ENCODE results near the gene MSH2. TPM values are rescaled to one million over a fixed set of nuclear protein-coding genes. Genes with fewer than 3 reads are reported as not detected.

Gene MSH2
- total RNA-seq, 1 donor from 2014 or later = 9.3 TPM

- Histone ChIP-seq H3K36me3 (no peaks in the 10 kb centered on the region), H3K9me3 (no peaks in the 10 kb centered on the region), H3K27me3 (no peaks in the 10 kb centered on the region), H3K27ac (no peak overlapping the region), H3K4me3 (no peak overlapping the region), H3K4me1 (peaks cover 12% of the 10 kb centered on the region)
- no peak for DNase-seq (ENCODE audit: extremely low spot score in 2 of 2)
- TF ChIP-seq POLR2A (IDR thresholded peaks at IDR 0.05) = no peak
- TF ChIP-seq CTCF (IDR thresholded peaks at IDR 0.05) = no peak
- no peak for TF ChIP-seq POLR2AphosphoS5 (IDR thresholded peaks at IDR 0.05; ENCODE audit: insufficient read depth in 1 of 2, low read depth in 1 of 2)
- intact Hi-C loops (cut with DNase I) = no loop called here
Measured at GRCh38 chr2:47519604-47520301, 116.8 kb downstream of the MSH2 start.

- no peak for DNase-seq (ENCODE audit: extremely low spot score in 2 of 2)
- intact Hi-C loops (cut with DNase I) = no loop called here
- Histone ChIP-seq H3K27me3 (no peaks in the 10 kb centered on the region), H3K36me3 (no peaks in the 10 kb centered on the region), H3K9me3 (no peaks in the 10 kb centered on the region), H3K27ac (no peak overlapping the region), H3K4me3 (peak overlapping the region in 1 of 2 donors; percentile 53), H3K4me1 (peaks cover 12% of the 10 kb centered on the region)
- TF ChIP-seq POLR2A (IDR thresholded peaks at IDR 0.05) (no peak), POLR2AphosphoS5 (IDR thresholded peaks at IDR 0.05; ENCODE audit: insufficient read depth in 1 of 2, low read depth in 1 of 2) (no peak), CTCF (IDR thresholded peaks at IDR 0.05) (no peak)
Measured at GRCh38 chr2:47520302-47520630, 117.3 kb downstream of the MSH2 start.

- Histone ChIP-seq H3K9me3 (no peaks in the 10 kb centered on the region), H3K27ac (no peak overlapping the region), H3K4me1 (peaks cover 12% of the 10 kb centered on the region), H3K36me3 (no peaks in the 10 kb centered on the region), H3K27me3 (no peaks in the 10 kb centered on the region), H3K4me3 (peak overlapping the region; percentile 35 to 53)
- TF ChIP-seq POLR2AphosphoS5 (IDR thresholded peaks at IDR 0.05; ENCODE audit: insufficient read depth in 1 of 2, low read depth in 1 of 2) (no peak), POLR2A (IDR thresholded peaks at IDR 0.05) (no peak), CTCF (IDR thresholded peaks at IDR 0.05) (no peak)
- intact Hi-C loops (cut with DNase I) = no loop called here
- no peak for DNase-seq (ENCODE audit: extremely low spot score in 2 of 2)
Measured at GRCh38 chr2:47520825-47521665, 118.1 kb downstream of the MSH2 start.

GRCh38 chr2:47521666-47522285 lies 118.8 kb downstream of the MSH2 start:
- H3K27ac ChIP-seq = no peak overlapping the region
- H3K9me3 ChIP-seq = no peaks in the 10 kb centered on the region
- intact Hi-C loops (cut with DNase I) = no loop called here
- no peaks in the 10 kb centered on the region for H3K27me3 ChIP-seq
- peak overlapping the region; percentile 35 to 53 for H3K4me3 ChIP-seq
- H3K36me3 ChIP-seq = no peaks in the 10 kb centered on the region
- DNase-seq (ENCODE audit: extremely low spot score in 2 of 2) = no peak
- no peak for TF ChIP-seq CTCF (IDR thresholded peaks at IDR 0.05)
- TF ChIP-seq POLR2AphosphoS5 (IDR thresholded peaks at IDR 0.05; ENCODE audit: insufficient read depth in 1 of 2, low read depth in 1 of 2) = no peak
- TF ChIP-seq POLR2A (IDR thresholded peaks at IDR 0.05) = no peak
- peaks cover 12% of the 10 kb centered on the region for H3K4me1 ChIP-seq

All from vagina (tissue), 2 donors.